ENCODE measurements around the gene PRR5. TPM values are rescaled to one million over a fixed set of nuclear protein-coding genes. Genes with fewer than 3 reads are reported as not detected.
"Not testable (repeated sequence)": the region's sequence is repeated elsewhere in the genome, so short reads cannot be mapped to it uniquely, and the experiment has no call there.

The PRR5 gene
- total and polyA plus RNA-seq, 4 donors: 11.5 to 49.1 (median 19.3) TPM

DNA sequence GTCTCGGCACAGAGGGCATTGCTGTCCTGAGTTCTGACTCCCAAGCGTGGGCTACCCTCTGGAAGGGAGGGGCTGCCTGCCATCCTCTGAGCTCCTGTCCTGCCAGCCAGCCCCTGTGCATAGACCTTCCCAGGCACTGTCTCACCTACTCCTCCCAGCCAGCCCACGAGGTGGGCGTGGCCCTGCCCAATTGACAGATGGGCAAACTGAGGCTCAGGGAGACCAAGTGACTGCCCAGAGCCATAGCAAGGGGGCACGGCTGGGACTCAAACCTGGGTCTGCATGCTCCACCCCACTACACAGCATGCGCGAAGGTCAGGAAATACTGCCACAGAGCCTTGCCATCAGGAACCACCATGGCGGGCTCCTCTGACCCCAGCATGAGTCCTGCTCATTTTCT lies 29.4 kb upstream of the PRR5 start:
- no peak for DNase-seq (ENCODE audit: low spot score)
- TF ChIP-seq GABPA (IDR thresholded peaks at IDR 0.05 in 1 of 2, conservative IDR thresholded peaks at IDR 0.05 in 1 of 2) (no peak), FOXA2 (IDR thresholded peaks at IDR 0.05) (no peak), FOXA1 (IDR thresholded peaks at IDR 0.05) (no peak), RAD21 (IDR thresholded peaks at IDR 0.05) (no peak), RXRA (IDR thresholded peaks at IDR 0.05) (no peak), TAF1 (conservative IDR thresholded peaks at IDR 0.05) (no peak)
- TF ChIP-seq, protein P1, sequence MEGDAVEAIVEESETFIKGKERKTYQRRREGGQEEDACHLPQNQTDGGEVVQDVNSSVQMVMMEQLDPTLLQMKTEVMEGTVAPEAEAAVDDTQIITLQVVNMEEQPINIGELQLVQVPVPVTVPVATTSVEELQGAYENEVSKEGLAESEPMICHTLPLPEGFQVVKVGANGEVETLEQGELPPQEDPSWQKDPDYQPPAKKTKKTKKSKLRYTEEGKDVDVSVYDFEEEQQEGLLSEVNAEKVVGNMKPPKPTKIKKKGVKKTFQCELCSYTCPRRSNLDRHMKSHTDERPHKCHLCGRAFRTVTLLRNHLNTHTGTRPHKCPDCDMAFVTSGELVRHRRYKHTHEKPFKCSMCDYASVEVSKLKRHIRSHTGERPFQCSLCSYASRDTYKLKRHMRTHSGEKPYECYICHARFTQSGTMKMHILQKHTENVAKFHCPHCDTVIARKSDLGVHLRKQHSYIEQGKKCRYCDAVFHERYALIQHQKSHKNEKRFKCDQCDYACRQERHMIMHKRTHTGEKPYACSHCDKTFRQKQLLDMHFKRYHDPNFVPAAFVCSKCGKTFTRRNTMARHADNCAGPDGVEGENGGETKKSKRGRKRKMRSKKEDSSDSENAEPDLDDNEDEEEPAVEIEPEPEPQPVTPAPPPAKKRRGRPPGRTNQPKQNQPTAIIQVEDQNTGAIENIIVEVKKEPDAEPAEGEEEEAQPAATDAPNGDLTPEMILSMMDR (IDR thresholded peaks at IDR 0.05; ENCODE audit: low read depth, low read length, missing input control): no peak
- TF ChIP-seq, protein P2, sequence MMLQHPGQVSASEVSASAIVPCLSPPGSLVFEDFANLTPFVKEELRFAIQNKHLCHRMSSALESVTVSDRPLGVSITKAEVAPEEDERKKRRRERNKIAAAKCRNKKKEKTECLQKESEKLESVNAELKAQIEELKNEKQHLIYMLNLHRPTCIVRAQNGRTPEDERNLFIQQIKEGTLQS (IDR thresholded peaks at IDR 0.05): no peak
- 91% methylated on average over 8 of the region's 8 CpGs for WGBS
- Histone ChIP-seq H3K36me3 (ENCODE audit: control insufficient read depth in 4 of 4, insufficient read depth in 3 of 4, low read depth in 1 of 4, low read length in 3 of 4) (no peaks in the 10 kb centered on the region), H3K4me3 (ENCODE audit: low read depth in 1 of 3, low read length in 3 of 3) (no peak overlapping the region), H3K9ac (ENCODE audit: low read depth in 1 of 2, low read length in 2 of 2) (no peak overlapping the region), H3K27me3 (ENCODE audit: control insufficient read depth in 4 of 4, insufficient read depth in 4 of 4, low read length in 3 of 4) (peaks cover 0 to 10% (median under 1%) of the 10 kb centered on the region in 4 donors), H3K27ac (ENCODE audit: low read depth in 1 of 2, low read length in 2 of 2) (no peak overlapping the region), H3K9me3 (ENCODE audit: control insufficient read depth in 4 of 4, low read length in 3 of 4) (no peaks in the 10 kb centered on the region), H3K4me1 (ENCODE audit: control insufficient read depth in 4 of 4, insufficient read depth in 4 of 4, low read length in 3 of 4) (peaks cover 0 to 16% (median 7%) of the 10 kb centered on the region in 4 donors)

DNA sequence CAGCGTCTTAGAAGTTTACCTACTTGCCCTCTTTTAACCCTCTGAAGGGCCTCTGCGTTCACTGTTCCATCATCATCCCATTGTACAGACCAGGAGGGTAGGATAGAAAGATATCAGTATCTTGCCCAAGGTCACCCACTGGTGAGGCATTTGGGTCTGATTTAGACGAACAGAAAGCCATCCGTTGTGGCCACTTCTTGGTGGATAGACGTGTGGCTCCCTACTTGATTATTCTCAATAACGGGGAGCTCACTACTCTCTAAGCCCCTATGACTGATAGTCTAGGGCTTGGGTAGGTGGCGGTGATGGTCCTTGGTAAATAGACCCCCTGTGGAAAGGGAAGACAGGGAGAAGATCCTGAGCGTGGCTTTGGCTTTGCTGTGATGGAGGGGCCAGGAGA lies 28.6 kb upstream of the PRR5 start:
- H3K9ac ChIP-seq (ENCODE audit: low read depth in 1 of 2, low read length in 2 of 2): no peak overlapping the region
- no peaks in the 10 kb centered on the region for H3K9me3 ChIP-seq (ENCODE audit: control insufficient read depth in 4 of 4, low read length in 3 of 4)
- peaks cover 0 to 11% (median under 1%) of the 10 kb centered on the region in 4 donors for H3K27me3 ChIP-seq (ENCODE audit: control insufficient read depth in 4 of 4, insufficient read depth in 4 of 4, low read length in 3 of 4)
- TF ChIP-seq FOXA1 (IDR thresholded peaks at IDR 0.05) (no peak), TAF1 (conservative IDR thresholded peaks at IDR 0.05) (no peak), NR2F2 (IDR thresholded peaks at IDR 0.05) (no peak), RXRA (IDR thresholded peaks at IDR 0.05) (no peak), SP1 (IDR thresholded peaks at IDR 0.05) (no peak), JUND (IDR thresholded peaks at IDR 0.05) (no peak), EGR1 (IDR thresholded peaks at IDR 0.05; ENCODE audit: low read depth in 2 of 2) (no peak), YY1 (IDR thresholded peaks at IDR 0.05) (no peak), RAD21 (IDR thresholded peaks at IDR 0.05) (no peak), GABPA (IDR thresholded peaks at IDR 0.05 in 1 of 2, conservative IDR thresholded peaks at IDR 0.05 in 1 of 2) (no peak), FOXA2 (IDR thresholded peaks at IDR 0.05) (no peak), HNF4G (IDR thresholded peaks at IDR 0.05) (no peak), HNF4A (conservative IDR thresholded peaks at IDR 0.05) (no peak)
- TF ChIP-seq, protein P1 (IDR thresholded peaks at IDR 0.05; ENCODE audit: low read depth, low read length, missing input control): no peak
- TF ChIP-seq, protein P3, sequence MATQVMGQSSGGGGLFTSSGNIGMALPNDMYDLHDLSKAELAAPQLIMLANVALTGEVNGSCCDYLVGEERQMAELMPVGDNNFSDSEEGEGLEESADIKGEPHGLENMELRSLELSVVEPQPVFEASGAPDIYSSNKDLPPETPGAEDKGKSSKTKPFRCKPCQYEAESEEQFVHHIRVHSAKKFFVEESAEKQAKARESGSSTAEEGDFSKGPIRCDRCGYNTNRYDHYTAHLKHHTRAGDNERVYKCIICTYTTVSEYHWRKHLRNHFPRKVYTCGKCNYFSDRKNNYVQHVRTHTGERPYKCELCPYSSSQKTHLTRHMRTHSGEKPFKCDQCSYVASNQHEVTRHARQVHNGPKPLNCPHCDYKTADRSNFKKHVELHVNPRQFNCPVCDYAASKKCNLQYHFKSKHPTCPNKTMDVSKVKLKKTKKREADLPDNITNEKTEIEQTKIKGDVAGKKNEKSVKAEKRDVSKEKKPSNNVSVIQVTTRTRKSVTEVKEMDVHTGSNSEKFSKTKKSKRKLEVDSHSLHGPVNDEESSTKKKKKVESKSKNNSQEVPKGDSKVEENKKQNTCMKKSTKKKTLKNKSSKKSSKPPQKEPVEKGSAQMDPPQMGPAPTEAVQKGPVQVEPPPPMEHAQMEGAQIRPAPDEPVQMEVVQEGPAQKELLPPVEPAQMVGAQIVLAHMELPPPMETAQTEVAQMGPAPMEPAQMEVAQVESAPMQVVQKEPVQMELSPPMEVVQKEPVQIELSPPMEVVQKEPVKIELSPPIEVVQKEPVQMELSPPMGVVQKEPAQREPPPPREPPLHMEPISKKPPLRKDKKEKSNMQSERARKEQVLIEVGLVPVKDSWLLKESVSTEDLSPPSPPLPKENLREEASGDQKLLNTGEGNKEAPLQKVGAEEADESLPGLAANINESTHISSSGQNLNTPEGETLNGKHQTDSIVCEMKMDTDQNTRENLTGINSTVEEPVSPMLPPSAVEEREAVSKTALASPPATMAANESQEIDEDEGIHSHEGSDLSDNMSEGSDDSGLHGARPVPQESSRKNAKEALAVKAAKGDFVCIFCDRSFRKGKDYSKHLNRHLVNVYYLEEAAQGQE (IDR thresholded peaks at IDR 0.05): no peak
- TF ChIP-seq, protein P4, sequence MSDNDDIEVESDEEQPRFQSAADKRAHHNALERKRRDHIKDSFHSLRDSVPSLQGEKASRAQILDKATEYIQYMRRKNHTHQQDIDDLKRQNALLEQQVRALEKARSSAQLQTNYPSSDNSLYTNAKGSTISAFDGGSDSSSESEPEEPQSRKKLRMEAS (IDR thresholded peaks at IDR 0.05): no peak
- TF ChIP-seq, protein P2 (IDR thresholded peaks at IDR 0.05): no peak
- TF ChIP-seq, protein P5, sequence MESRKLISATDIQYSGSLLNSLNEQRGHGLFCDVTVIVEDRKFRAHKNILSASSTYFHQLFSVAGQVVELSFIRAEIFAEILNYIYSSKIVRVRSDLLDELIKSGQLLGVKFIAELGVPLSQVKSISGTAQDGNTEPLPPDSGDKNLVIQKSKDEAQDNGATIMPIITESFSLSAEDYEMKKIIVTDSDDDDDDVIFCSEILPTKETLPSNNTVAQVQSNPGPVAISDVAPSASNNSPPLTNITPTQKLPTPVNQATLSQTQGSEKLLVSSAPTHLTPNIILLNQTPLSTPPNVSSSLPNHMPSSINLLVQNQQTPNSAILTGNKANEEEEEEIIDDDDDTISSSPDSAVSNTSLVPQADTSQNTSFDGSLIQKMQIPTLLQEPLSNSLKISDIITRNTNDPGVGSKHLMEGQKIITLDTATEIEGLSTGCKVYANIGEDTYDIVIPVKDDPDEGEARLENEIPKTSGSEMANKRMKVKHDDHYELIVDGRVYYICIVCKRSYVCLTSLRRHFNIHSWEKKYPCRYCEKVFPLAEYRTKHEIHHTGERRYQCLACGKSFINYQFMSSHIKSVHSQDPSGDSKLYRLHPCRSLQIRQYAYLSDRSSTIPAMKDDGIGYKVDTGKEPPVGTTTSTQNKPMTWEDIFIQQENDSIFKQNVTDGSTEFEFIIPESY (IDR thresholded peaks at IDR 0.05): no peak
- no peaks in the 10 kb centered on the region for H3K36me3 ChIP-seq (ENCODE audit: control insufficient read depth in 4 of 4, insufficient read depth in 3 of 4, low read depth in 1 of 4, low read length in 3 of 4)
- no peak overlapping the region for H3K27ac ChIP-seq (ENCODE audit: low read depth in 1 of 2, low read length in 2 of 2)
- peaks cover 0 to 16% (median 7%) of the 10 kb centered on the region in 4 donors for H3K4me1 ChIP-seq (ENCODE audit: control insufficient read depth in 4 of 4, insufficient read depth in 4 of 4, low read length in 3 of 4)
- H3K4me3 ChIP-seq (ENCODE audit: low read depth in 1 of 3, low read length in 3 of 3): no peak overlapping the region
- 88% methylated on average over 8 of the region's 8 CpGs for WGBS
- DNase-seq (ENCODE audit: low spot score): no peak

DNA sequence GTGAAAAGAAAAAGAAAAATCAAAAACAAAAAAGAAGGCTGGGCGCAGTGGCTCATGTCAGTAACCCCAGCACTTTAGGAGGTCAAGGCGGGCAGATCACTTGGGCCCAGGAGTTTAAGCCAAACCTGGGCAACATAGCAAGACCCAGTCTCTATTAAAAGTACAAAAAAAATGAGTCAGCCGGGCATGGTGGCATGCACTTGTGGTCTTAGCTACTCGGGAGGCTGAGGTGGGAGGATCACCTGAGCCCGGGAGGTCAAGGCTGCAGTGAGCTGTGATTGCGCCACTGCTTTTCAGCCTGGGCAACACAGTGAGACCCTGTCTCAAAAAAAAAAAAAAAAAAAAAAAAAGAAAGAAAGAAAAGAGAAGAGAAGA lies 26.0 kb upstream of the PRR5 start:
- H3K4me3 ChIP-seq (ENCODE audit: low read depth in 1 of 3, low read length in 3 of 3); H3K36me3 ChIP-seq (ENCODE audit: control insufficient read depth in 4 of 4, insufficient read depth in 3 of 4, low read depth in 1 of 4, low read length in 3 of 4); H3K9me3 ChIP-seq (ENCODE audit: control insufficient read depth in 4 of 4, low read length in 3 of 4); DNase-seq (ENCODE audit: low spot score); H3K27me3 ChIP-seq (ENCODE audit: control insufficient read depth in 4 of 4, insufficient read depth in 4 of 4, low read length in 3 of 4); H3K9ac ChIP-seq (ENCODE audit: low read depth in 1 of 2, low read length in 2 of 2); H3K27ac ChIP-seq (ENCODE audit: low read depth in 1 of 2, low read length in 2 of 2): not testable (repeated sequence)
- H3K4me1 ChIP-seq (ENCODE audit: control insufficient read depth in 4 of 4, insufficient read depth in 4 of 4, low read length in 3 of 4): peaks cover 0 to 13% (median 5%) of the 10 kb centered on the region in 4 donors
- WGBS: 83% methylated on average over 6 of the region's 6 CpGs
